Measurements from ENCODE around the gene TBC1D22A. TPM values are rescaled to one million over a fixed set of nuclear protein-coding genes. Genes with fewer than 3 reads are reported as not detected.

The TBC1D22A gene
- total RNA-seq, 2 donors from 2014 or later, result 11.5 to 15.4 TPM

GRCh38 chr22:46835693-46836092 is 73.2 kb downstream of the TBC1D22A start:
- H3K27me3 ChIP-seq, result no peaks in the 10 kb centered on the region
- no peak overlapping the region for H3K4me3 ChIP-seq
- peaks cover 0 to 14% of the 10 kb centered on the region in 2 donors for H3K9me3 ChIP-seq
- H3K4me1 ChIP-seq, result peaks cover 0 to 4% of the 10 kb centered on the region in 2 donors
- no peak overlapping the region for H3K27ac ChIP-seq
- no peak for DNase-seq (ENCODE audit: low spot score)
- H3K36me3 ChIP-seq, result no peaks in the 10 kb centered on the region
- no peak for TF ChIP-seq CTCF (IDR thresholded peaks at IDR 0.05)

- H3K36me3 ChIP-seq, result no peaks in the 10 kb centered on the region
- no peak for TF ChIP-seq CTCF (IDR thresholded peaks at IDR 0.05)
- no peak overlapping the region for H3K4me3 ChIP-seq
Observed at GRCh38 chr22:46841522-46841921, 79.1 kb downstream of the TBC1D22A start.

GRCh38 chr22:46842606-46843005 is 80.2 kb downstream of the TBC1D22A start:
- Histone ChIP-seq H3K9me3 (no peaks in the 10 kb centered on the region), H3K27ac (no peak overlapping the region), H3K4me3 (no peak overlapping the region), H3K27me3 (no peaks in the 10 kb centered on the region), H3K4me1 (peaks cover 0 to 9% of the 10 kb centered on the region in 2 donors), H3K36me3 (no peaks in the 10 kb centered on the region)
- no peak for TF ChIP-seq CTCF (IDR thresholded peaks at IDR 0.05)
- DNase-seq (ENCODE audit: low spot score), result no peak

More at GRCh38 chr22:46841522-46841921, 79.1 kb downstream of the TBC1D22A start:
- DNase-seq (ENCODE audit: low spot score), result no peak
- Histone ChIP-seq H3K9me3 (no peaks in the 10 kb centered on the region), H3K27me3 (no peaks in the 10 kb centered on the region), H3K27ac (no peak overlapping the region), H3K4me1 (peaks cover 0 to 9% of the 10 kb centered on the region in 2 donors)

GRCh38 chr22:46843821-46844255 is 81.4 kb downstream of the TBC1D22A start:
- TF ChIP-seq CTCF (IDR thresholded peaks at IDR 0.05), result no peak
- Histone ChIP-seq H3K9me3 (no peaks in the 10 kb centered on the region), H3K4me3 (no peak overlapping the region), H3K27me3 (no peaks in the 10 kb centered on the region), H3K27ac (no peak overlapping the region), H3K4me1 (peaks cover 0 to 9% of the 10 kb centered on the region in 2 donors), H3K36me3 (no peaks in the 10 kb centered on the region)
- DNase-seq (ENCODE audit: low spot score), result no peak

- no peak overlapping the region for H3K27ac ChIP-seq
- no peaks in the 10 kb centered on the region for H3K9me3 ChIP-seq
- peak overlapping the region in 1 of 2 donors; percentile 36 for H3K4me3 ChIP-seq
- no peaks in the 10 kb centered on the region for H3K36me3 ChIP-seq
- TF ChIP-seq CTCF (IDR thresholded peaks at IDR 0.05), result no peak
- DNase-seq (ENCODE audit: low spot score), result no peak
- H3K27me3 ChIP-seq, result no peaks in the 10 kb centered on the region
- peaks cover 0 to 9% of the 10 kb centered on the region in 2 donors for H3K4me1 ChIP-seq
Observed at GRCh38 chr22:46844606-46845210, 82.3 kb downstream of the TBC1D22A start.

All from right atrium auricular region (tissue), 2 donors.